ENCODE data around the gene PLD1. TPM values are rescaled to one million over a fixed set of nuclear protein-coding genes. Genes with fewer than 3 reads are reported as not detected.
"Not testable (repeated sequence)": the region's sequence is repeated elsewhere in the genome, so short reads cannot be mapped to it uniquely, and the experiment has no call there.

The PLD1 gene
- polyA plus RNA-seq, 10 donors = 11.3 to 23.1 (median 16.1) TPM

GRCh38 chr3:171564748-171565480 is 245.4 kb downstream of the PLD1 start:
- DNase-seq = no peak

DNA sequence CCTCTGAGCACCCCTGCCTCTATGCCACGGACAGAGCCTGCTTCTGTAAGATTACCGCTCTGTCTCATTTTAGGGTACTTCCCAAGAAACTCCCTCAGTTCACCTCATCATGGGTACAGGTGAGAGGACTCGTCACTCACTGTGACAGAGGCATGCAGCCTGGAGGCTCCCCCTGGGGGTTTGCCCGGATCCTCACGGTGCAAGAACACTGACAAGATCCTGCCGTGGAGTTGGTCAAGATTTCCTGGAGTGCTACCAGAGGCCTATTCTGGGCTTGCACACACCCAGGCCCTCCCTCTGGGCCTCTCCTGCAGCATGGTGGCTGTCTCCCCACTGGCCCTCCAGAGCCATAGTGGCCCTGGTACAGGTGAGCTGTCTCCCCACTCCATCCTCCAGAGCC is 247.0 kb downstream of the PLD1 start:
- DNase-seq = no peak

DNA sequence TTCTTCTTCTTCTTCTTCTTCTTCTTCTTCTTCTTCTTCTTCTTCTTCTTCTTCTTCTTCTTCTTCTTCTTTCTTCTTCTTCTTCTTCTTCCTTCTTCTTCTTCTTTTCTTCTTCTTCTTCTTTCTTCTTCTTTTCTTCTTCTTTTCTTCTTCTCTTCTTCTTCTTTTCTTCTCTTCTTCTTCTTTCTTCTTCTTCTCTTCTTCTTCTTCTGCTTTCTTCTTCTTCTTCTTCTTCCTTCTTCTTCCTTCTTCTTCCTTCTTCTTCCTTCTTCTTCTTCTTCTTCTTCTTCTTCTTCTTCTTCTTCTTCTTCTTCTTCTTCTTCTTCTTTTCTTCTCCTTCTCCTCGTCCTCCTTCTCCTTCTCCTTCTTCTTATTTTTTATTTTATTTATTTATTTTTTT is 247.8 kb downstream of the PLD1 start:
- DNase-seq = not testable (repeated sequence)

- DNase-seq = no peak
These were observed 248.5 kb downstream of the PLD1 start for GRCh38 chr3:171561596-171562323.

DNA sequence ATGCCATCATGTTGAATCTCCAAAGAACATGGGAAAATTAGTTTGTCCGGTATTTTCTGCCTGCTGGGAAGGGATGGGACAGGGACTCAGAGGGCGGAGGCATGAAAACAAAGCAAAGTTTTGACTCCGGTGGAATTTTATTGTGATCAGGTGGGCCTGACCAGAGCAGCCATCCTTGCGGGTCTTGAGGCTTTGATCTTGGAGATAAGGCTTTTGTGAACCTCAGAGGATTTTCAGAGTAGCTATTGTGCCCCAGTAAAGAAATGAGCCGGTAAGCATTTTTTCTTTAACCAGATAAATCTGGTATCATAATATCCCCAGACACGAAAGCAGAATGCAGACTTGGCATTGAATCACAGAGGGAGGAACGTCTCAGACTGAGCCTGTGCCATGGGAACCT is 250.7 kb downstream of the PLD1 start:
- DNase-seq = no peak

- no peak for DNase-seq
These were observed 252.0 kb downstream of the PLD1 start for GRCh38 chr3:171558188-171558696.

DNA sequence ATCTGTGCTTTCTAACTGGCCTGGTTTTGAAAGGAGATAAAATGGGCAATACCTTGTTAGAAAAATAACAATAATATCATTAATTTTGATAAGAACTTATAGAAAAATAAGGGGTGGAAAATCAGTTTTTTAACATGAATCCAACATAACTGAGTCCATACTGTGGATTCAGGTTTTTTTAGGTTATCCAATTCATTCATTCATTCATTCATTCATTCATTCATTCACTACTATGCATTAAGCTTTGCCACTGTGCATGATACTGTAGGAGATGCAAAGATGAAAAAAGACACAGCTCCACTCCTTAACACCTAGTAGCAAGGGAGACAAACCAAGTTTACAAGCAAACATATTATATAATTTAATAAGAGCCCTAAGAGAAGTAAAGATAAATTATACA is 253.1 kb downstream of the PLD1 start:
- no peak for DNase-seq

- no peak for DNase-seq
These were observed 253.6 kb downstream of the PLD1 start for GRCh38 chr3:171556574-171557145.

DNA sequence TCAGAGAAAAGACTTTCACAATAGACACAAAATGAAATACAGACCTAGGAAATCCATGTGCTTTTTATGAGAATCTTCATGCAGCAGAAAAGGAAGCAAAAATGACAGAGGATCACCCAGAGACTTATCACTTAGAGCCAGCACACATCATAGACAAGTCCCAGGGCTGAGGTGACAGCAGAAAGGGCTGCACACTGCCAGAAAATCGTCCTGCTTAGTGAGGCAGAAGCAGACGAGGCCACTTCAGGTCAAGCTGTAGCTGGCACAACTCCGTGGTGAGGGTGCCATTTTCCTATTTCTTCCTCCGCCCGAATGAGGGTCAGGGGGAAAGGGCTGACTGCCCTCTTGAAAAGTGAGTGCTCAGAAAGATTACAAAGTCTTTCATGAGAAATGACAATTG is 254.1 kb downstream of the PLD1 start:
- DNase-seq = no peak

- DNase-seq = no peak
These were observed 257.2 kb downstream of the PLD1 start for GRCh38 chr3:171553086-171553485.

- no peak for DNase-seq
These were observed 257.8 kb downstream of the PLD1 start for GRCh38 chr3:171552531-171552930.

- no peak for DNase-seq
These were observed 259.0 kb downstream of the PLD1 start for GRCh38 chr3:171551296-171551695.

Other genes starting within 250 kb of the PLD1 start
- under 1 TPM in 5 of 10 donors, not detected in 5; 0.09 to 0.35 (median 0.21) TPM for gene TMEM212, start 32.9 kb upstream of the PLD1 start, polyA plus RNA-seq (ENCODE audit: insufficient read length in 10 of 10)
- 10 to 100 TPM; 53.2 to 77.3 (median 67.4) TPM for gene FNDC3B, start 229.1 kb upstream of the PLD1 start, polyA plus RNA-seq (ENCODE audit: insufficient read length in 10 of 10)

Measured in muscle of back (tissue), 11 donors.